Type B pancreatic cell (in vitro differentiated cells): ENCODE measurements around the gene ZNF559. TPM values are rescaled to one million over a fixed set of nuclear protein-coding genes. Genes with fewer than 3 reads are reported as not detected.
"Not testable (repeated sequence)": the region's sequence is repeated elsewhere in the genome, so short reads cannot be mapped to it uniquely, and the experiment has no call there.

Experiments
- DNase-seq: peaks from one replicate; pipeline ENCODE4 v3.0.0; 2021; ENCODE audit warnings: mixed read lengths; ENCODE audit not compliant: unreplicated experiment; ENCODE audit errors: extremely low spot score
- H3K27ac Mint-ChIP-seq: 2 replicates; pipeline ENCODE4 v1.8.0; 2021; ENCODE audit warnings: mild to moderate bottlenecking, mixed read lengths
- H3K27me3 Mint-ChIP-seq: 2 replicates; pipeline ENCODE4 v1.8.0; 2021; ENCODE audit warnings: mixed read lengths
- H3K36me3 Mint-ChIP-seq: 2 replicates; pipeline ENCODE4 v1.8.0; 2021; ENCODE audit warnings: mixed read lengths
- H3K4me1 Mint-ChIP-seq: one replicate; pipeline ENCODE4 v1.8.0; 2021; ENCODE audit warnings: mixed read lengths; ENCODE audit not compliant: unreplicated experiment
- H3K4me3 Mint-ChIP-seq: 2 replicates; pipeline ENCODE4 v1.8.0; 2021; ENCODE audit warnings: mild to moderate bottlenecking, mixed read lengths
- H3K9me3 Mint-ChIP-seq: 2 replicates; pipeline ENCODE4 v1.8.0; 2021; ENCODE audit warnings: mixed read lengths
- total RNA-seq: library from RNA; stranded (reverse); gene quantifications from 2 replicates; pipeline ENCODE4 v1.2.1, GENCODE V29; 2021; ENCODE audit warnings: low replicate concordance
- TF ChIP-seq, protein P1 (sequence below): fragments of 200-600 bp; sonication (generic); conservative IDR thresholded peaks from 2 replicates; pipeline ENCODE4 v1.5.0; 2021; ENCODE audit warnings: antibody characterized with exemption, mild to moderate bottlenecking

The ZNF559 gene
- total RNA-seq, 1 donor from 2014 or later = 33.2 TPM

DNA sequence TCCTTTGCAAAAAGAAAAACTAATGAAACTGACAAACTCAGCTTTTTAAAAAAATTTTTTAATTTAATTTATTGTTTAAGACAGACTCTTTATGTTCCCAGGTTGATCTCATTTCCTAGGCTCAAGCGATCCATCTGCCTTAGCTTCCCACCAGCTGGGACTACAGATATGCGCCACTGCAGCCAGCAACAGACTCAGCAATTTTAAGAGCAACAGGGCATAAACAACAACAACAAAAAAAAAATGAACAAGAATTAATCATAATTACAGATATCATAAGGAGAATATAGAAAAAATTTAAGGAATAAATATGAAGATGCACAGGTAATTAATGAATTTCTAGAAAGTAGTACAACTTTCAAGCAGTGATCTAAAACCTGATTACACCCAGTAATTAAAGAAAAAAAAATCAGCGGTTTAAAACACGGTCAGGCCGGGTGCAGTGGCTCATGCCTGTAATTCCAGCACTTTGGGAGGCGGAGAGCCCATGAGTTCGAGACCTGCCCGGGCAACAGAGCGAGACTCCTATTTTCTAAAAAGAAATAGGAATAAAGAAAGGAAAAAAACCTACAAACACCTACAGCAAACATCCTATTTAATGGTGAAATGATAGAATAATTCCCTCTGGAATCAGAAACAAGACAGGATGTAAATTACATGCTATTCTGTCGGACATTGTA, 15.7 kb upstream of the ZNF559 start:
- no peaks in the 10 kb centered on the region for H3K9me3 Mint-ChIP-seq
- peaks cover 8% of the 10 kb centered on the region for H3K4me1 Mint-ChIP-seq
- TF ChIP-seq, protein P1, sequence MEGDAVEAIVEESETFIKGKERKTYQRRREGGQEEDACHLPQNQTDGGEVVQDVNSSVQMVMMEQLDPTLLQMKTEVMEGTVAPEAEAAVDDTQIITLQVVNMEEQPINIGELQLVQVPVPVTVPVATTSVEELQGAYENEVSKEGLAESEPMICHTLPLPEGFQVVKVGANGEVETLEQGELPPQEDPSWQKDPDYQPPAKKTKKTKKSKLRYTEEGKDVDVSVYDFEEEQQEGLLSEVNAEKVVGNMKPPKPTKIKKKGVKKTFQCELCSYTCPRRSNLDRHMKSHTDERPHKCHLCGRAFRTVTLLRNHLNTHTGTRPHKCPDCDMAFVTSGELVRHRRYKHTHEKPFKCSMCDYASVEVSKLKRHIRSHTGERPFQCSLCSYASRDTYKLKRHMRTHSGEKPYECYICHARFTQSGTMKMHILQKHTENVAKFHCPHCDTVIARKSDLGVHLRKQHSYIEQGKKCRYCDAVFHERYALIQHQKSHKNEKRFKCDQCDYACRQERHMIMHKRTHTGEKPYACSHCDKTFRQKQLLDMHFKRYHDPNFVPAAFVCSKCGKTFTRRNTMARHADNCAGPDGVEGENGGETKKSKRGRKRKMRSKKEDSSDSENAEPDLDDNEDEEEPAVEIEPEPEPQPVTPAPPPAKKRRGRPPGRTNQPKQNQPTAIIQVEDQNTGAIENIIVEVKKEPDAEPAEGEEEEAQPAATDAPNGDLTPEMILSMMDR = no peak
- no peaks in the 10 kb centered on the region for H3K27me3 Mint-ChIP-seq
- H3K4me3 Mint-ChIP-seq = peak overlapping the region; percentile 100
- peaks cover 15% of the 10 kb centered on the region for H3K36me3 Mint-ChIP-seq
- peak overlapping the region; percentile 100 for H3K27ac Mint-ChIP-seq
- no peak for DNase-seq

DNA sequence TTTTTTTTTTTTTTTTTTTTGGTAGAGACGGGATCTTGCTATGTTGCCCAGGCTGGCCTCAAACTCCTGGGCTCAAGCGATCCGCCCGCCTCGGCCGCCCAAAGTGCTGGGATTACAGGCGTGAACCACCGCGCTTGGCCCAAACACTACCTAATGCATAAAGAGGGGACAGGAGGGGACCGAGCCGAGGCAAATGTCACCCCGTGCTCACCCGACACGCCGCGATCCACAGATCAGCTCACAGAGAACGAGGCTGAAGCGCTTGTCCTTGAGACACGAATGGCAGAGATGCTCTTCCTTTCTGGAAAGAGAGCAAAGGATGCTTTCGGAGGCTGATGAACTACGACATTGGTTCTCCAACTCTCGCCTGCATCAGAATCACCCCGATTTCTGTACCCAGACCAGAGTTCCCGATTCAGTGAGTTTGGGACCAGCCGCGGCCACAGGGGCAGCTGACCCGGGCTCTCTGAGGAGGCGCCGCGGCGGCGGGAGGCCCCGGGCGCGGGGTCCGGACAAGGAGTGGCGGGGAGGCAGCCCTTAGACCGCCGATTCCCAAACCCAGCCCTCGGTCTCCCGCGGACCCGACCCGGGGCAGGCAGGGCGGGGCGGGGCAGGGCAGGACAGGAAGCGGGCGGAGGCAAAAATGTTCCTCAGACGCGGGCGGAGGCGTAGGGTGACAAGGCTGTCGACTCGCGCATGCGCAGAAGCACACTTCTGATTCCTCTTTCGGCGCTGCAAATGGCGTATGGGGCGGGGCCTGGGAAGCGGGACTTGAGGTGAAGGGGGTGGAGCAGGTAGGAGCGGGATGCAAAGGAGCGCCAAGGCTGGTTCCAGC, 14.6 kb upstream of the ZNF559 start, which contains the start of gene ZNF699:
TSS of gene ZNF699 (minus strand) at position 700 of the 835 bp plus-strand sequence. CDS start 4,719 bp downstream, outside the sequence.
- DNase-seq = peak; percentile 97
- H3K4me3 Mint-ChIP-seq = peak within 1 kb of the TSS; percentile 100
- TF ChIP-seq, protein P1 = no peak
- H3K4me1 Mint-ChIP-seq = peaks cover 8% of the 10 kb centered on the region
- H3K9me3 Mint-ChIP-seq = no peaks in the 10 kb centered on the region
- H3K27me3 Mint-ChIP-seq = no peaks in the 10 kb centered on the region
- H3K36me3 Mint-ChIP-seq = peaks cover 9% of the 10 kb centered on the region
- peak within 1 kb of the TSS; percentile 100 for H3K27ac Mint-ChIP-seq

DNA sequence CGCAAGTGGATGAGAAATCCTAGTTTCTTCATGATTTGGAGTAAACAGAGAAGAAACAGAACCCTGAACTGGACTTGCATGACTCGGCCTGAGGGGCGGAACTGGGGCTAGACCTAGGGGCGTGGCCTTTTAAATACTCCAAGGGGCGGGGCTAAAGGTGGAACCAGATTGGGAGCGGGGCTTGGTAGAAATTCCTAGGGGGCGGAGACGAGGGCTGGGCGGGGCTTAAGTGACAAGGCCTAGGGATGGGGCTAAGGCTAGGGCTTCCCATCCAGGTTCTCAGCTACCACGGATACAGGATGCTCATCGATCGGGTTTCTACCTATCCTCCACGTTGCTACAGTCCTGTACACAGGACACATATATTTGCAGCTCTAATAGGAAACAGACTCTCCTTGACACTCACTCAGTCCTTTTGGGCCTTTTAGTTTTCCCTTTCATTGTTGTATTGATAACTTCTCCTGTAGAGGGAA, 14.0 kb upstream of the ZNF559 start:
- Mint-ChIP-seq H3K27me3 (peaks cover 1% of the 10 kb centered on the region), H3K4me3 (peak overlapping the region; percentile 100), H3K36me3 (peaks cover 8% of the 10 kb centered on the region), H3K27ac (peak overlapping the region; percentile 100), H3K9me3 (peaks cover 2% of the 10 kb centered on the region), H3K4me1 (peaks cover 8% of the 10 kb centered on the region)
- TF ChIP-seq, protein P1 = no peak
- peak; percentile 90 for DNase-seq

DNA sequence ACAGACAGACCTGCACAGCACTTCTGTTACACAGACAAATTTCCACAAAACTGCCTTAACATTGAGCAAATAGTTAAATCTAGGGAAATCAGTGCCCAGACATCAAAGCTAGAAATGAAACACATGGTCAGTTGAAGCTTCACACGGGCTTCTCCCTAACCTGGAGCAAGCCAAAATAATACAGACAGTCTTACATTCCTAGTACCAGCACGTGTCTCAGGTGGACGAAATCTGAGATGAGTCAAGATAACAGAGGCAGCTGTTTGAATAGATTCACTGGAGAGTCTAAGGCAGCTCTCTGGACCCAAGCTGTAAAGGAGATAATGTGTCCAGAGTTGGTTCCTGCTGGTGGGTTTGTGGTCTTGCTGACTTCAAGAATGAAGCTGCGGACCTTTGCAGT, 10.2 kb upstream of the ZNF559 start:
- H3K27ac Mint-ChIP-seq = no peak overlapping the region

DNA sequence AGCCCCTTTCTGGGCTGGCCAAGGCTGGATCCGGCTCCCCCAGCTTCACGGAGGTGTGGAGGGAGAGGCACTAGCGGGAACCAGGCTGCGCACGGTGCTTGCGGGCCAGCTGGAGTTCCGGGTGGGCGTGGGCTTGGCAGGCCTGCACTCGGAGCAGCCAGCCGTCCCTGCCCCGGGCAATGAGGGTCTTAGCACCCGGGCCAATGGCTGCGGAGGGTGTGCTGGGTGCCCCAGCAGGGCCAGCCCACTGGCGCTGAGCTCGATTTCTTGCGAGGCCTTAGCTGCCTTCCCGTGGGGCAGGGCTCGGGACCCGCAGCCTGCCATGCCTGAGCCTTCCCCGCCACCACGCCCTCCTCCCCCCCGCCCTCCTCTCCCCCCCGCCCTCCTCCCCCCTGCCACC, 2.6 kb upstream of the ZNF559 start:
- H3K9me3 Mint-ChIP-seq = peaks cover 7% of the 10 kb centered on the region
- no peaks in the 10 kb centered on the region for H3K27me3 Mint-ChIP-seq
- H3K4me1 Mint-ChIP-seq = no peaks in the 10 kb centered on the region
- no peak for DNase-seq
- H3K36me3 Mint-ChIP-seq = peaks cover 19% of the 10 kb centered on the region
- H3K4me3 Mint-ChIP-seq = no peak overlapping the region
- TF ChIP-seq, protein P1 = no peak
- no peak overlapping the region for H3K27ac Mint-ChIP-seq

More for the DNA sequence above, 10.2 kb upstream of the ZNF559 start:
- peaks cover 5% of the 10 kb centered on the region for H3K36me3 Mint-ChIP-seq
- H3K9me3 Mint-ChIP-seq = peaks cover 14% of the 10 kb centered on the region
- no peak for DNase-seq
- H3K27me3 Mint-ChIP-seq = peaks cover 9% of the 10 kb centered on the region
- peaks cover under 1% of the 10 kb centered on the region for H3K4me1 Mint-ChIP-seq
- H3K4me3 Mint-ChIP-seq = no peak overlapping the region
- TF ChIP-seq, protein P1 = no peak

DNA sequence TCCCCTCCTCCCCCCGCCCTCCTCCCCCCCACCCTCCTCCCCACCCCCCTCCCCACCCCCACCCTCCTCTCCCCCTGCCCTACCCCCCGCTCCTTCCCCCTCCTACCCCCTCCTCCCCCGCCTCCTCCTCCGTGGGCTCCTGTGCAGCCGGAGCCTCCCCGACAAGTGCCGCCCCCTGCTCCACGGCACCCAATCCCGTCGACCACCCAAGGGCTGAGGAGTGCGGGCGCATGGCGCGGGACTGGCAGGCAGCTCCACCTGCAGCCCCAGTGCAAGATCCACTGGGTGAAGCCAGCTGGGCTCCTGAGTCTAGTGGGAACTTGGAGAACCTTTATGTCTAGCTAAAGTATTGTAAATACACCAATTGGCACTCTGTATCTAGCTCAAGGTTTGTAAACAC, 2.2 kb upstream of the ZNF559 start:
- H3K9me3 Mint-ChIP-seq, H3K4me3 Mint-ChIP-seq, H3K4me1 Mint-ChIP-seq, DNase-seq, H3K27me3 Mint-ChIP-seq, H3K27ac Mint-ChIP-seq: not testable (repeated sequence)
- H3K36me3 Mint-ChIP-seq = peaks cover 20% of the 10 kb centered on the region

DNA sequence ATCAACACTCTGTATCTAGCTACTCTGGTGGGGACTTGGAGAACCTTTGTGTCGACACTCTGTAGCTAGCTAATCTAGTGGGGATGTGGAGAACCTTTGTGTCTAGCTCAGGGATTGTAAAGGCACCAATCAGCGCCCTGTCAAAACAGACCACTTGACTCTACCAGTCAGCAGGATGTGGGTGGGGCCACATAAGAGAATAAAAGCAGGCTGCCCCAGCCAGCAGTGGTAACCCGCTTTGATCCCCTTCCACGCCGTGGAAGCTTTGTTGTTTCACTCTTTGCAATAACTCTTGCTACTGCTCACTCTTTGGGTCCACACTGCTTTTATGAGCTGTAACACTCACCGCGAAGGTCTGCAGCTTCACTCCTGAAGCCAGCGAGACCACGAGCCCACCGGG, 1.8 kb upstream of the ZNF559 start:
- Mint-ChIP-seq H3K4me3 (peak overlapping the region; percentile 55), H3K36me3 (peaks cover 21% of the 10 kb centered on the region)
- not testable (repeated sequence) for H3K9me3 Mint-ChIP-seq, DNase-seq, H3K4me1 Mint-ChIP-seq, H3K27me3 Mint-ChIP-seq, H3K27ac Mint-ChIP-seq
